K562 (cell line): Measurements from ENCODE around the gene WNT7A. TPM values are rescaled to one million over a fixed set of nuclear protein-coding genes. Genes with fewer than 3 reads are reported as not detected.

Experiments used
- ATAC-seq: fragments of 200-7000 bp; cut with Tn5 transposase; 3 replicates; pipeline ENCODE4 v1.9.1; 2020; ENCODE audit warnings: moderate library complexity
- BruUV-seq: library from RNA; stranded (reverse); fragments of 400-500 nt; replicated peaks from 2 replicates; lab custom pipeline; 2021; lab: Mats Ljungman, UMichigan
- CTCF ChIA-PET: fragments of 300-600 bp; formaldehyde crosslinking; extraction: SDS; loops from one replicate; lab custom pipeline; 2021; ENCODE audit warnings: low intra/inter-chr PET ratio; lab: Yijun Ruan, JAX
- POLR2A ChIA-PET: fragments of 300-600, 350-650 bp; sonication (Branson Sonifier 250); formaldehyde crosslinking; extraction: SDS; loops from one replicate; lab custom pipeline; 2021; ENCODE audit warnings: antibody characterized with exemption, inconsistent platforms; lab: Yijun Ruan, JAX
- DNase-seq, 4 experiments: peaks; one replicate each; pipeline versions ENCODE4 v3.0.0 to v3.0.0-alpha.2; 2011 to 2018; ENCODE audit warnings: low spot score in 3 of 4, mixed read lengths in 3 of 4; ENCODE audit errors: extremely low read depth in 1 of 4
- FAIRE-seq: peaks from 2 replicates; lab custom pipeline; 2011; peaks lifted over from hg19 to GRCh38; lab: Jason Lieb, UNC
- H2AFZ ChIP-seq: 2 replicates; pipeline ENCODE4 v1.6.0; 2011; ENCODE audit warnings: low read depth, low read length, control low read depth, inconsistent platforms
- H3K27ac ChIP-seq: fragments of 200-600 bp; 3 replicates; pipeline ENCODE4 v1.8.0; 2011; ENCODE audit warnings: low read depth, mild to moderate bottlenecking, control low read depth, inconsistent platforms, low read length, moderate library complexity, mixed read lengths; ENCODE audit errors: extremely low read depth
- H3K27me3 ChIP-seq, 2 experiments: fragments of 300-600 bp in 1 of 2; 2 replicates in 1 of 2; 3 replicates in 1 of 2; pipeline versions ENCODE4 v1.6.0 to v1.8.0; 2011; ENCODE audit warnings: inconsistent platforms in 2 of 2, low read length in 2 of 2, mild to moderate bottlenecking in 1 of 2, mixed read lengths in 1 of 2, moderate library complexity in 1 of 2; ENCODE audit not compliant: control insufficient read depth in 2 of 2, insufficient read depth in 2 of 2
- H3K36me3 ChIP-seq: fragments of 300-600 bp; 3 replicates; pipeline ENCODE4 v1.8.0; 2011; ENCODE audit warnings: mild to moderate bottlenecking, low read length, inconsistent platforms; ENCODE audit not compliant: control insufficient read depth, insufficient read depth
- H3K4me1 ChIP-seq, 2 experiments: fragments of 200-600 bp in 1 of 2; replicated peaks in 1 of 2; 2 replicates in 1 of 2; 3 replicates in 1 of 2; pipeline versions ENCODE4 v1.5.1 to v1.8.0; 2011; ENCODE audit warnings: inconsistent platforms in 2 of 2, low read length in 2 of 2, mild to moderate bottlenecking in 1 of 2, mixed read lengths in 1 of 2, moderate library complexity in 1 of 2; ENCODE audit not compliant: control insufficient read depth in 2 of 2, insufficient read depth in 2 of 2
- H3K4me2 ChIP-seq: 2 replicates; pipeline ENCODE4 v1.6.1; 2011; ENCODE audit warnings: low read length, control low read depth, inconsistent platforms, mixed read lengths; ENCODE audit not compliant: insufficient read depth
- H3K4me3 ChIP-seq: fragments of 200-600 bp; sonication (generic), shearing (Covaris generic); 2 replicates; pipeline ENCODE4 v1.5.1; 2016; ENCODE audit warnings: control low read depth, inconsistent platforms
- H3K79me2 ChIP-seq: fragments of 200-600 bp; 3 replicates; pipeline ENCODE4 v1.8.0; 2011; ENCODE audit warnings: low read length, inconsistent platforms; ENCODE audit not compliant: control insufficient read depth, insufficient read depth
- H3K9ac ChIP-seq, 2 experiments: 2 replicates each; pipeline versions ENCODE4 v1.6.0 to v1.6.1; 2011; ENCODE audit warnings: low read depth in 2 of 2, low read length in 2 of 2, control low read depth in 1 of 2, inconsistent platforms in 1 of 2, mild to moderate bottlenecking in 1 of 2, mixed read lengths in 1 of 2; ENCODE audit not compliant: insufficient read depth in 1 of 2
- H3K9me1 ChIP-seq: one replicate; pipeline ENCODE4 v1.6.0; 2011; ENCODE audit warnings: inconsistent platforms, mild to moderate bottlenecking, low read length, moderate library complexity; ENCODE audit not compliant: control insufficient read depth, insufficient read depth
- H3K9me3 ChIP-seq: replicated peaks from 2 replicates; pipeline ENCODE4 v1.5.1; 2011; ENCODE audit warnings: low read depth, low read length, inconsistent platforms; ENCODE audit not compliant: control insufficient read depth, insufficient read depth
- H4K20me1 ChIP-seq: replicated peaks from 2 replicates; pipeline ENCODE4 v1.6.1; 2011; ENCODE audit warnings: low read length, inconsistent platforms, mixed read lengths; ENCODE audit not compliant: control insufficient read depth, insufficient read depth
- CREM ChIP-seq: IDR thresholded peaks from 2 replicates; pipeline ENCODE4 v1.6.1; 2014; ENCODE audit warnings: antibody characterized with exemption, low read depth
- FOXJ2 ChIP-seq: fragments of 200-800 bp; sonication (Bioruptor generic); IDR thresholded peaks from 2 replicates; pipeline ENCODE4 v1.6.1; 2016; ENCODE audit warnings: missing genetic modification characterization, missing compliant biosample characterization
- GATAD2A ChIP-seq: fragments of 450-650 bp; IDR thresholded peaks from 2 replicates; pipeline ENCODE4 v1.6.1; 2017
- LCOR ChIP-seq: sonication (generic); formaldehyde crosslinking; IDR thresholded peaks from 2 replicates; pipeline ENCODE4 v1.8.0; 2022; ENCODE audit warnings: mild to moderate bottlenecking, missing genetic modification reagents
- NFE2 ChIP-seq: IDR thresholded peaks from 2 replicates; pipeline ENCODE4 v1.6.1; 2014; ENCODE audit warnings: antibody characterized with exemption, low read depth
- RBM34 ChIP-seq: fragments of 200-400 bp; formaldehyde crosslinking; IDR thresholded peaks from 2 replicates; pipeline ENCODE4 v1.6.1; 2018; ENCODE audit warnings: low read length, borderline replicate concordance; ENCODE audit not compliant: insufficient read depth
- ZNF124 ChIP-seq: sonication (generic); formaldehyde crosslinking; IDR thresholded peaks from 2 replicates; pipeline ENCODE4 v1.8.1; 2022; ENCODE audit warnings: missing genetic modification reagents
- ZNF174 ChIP-seq: fragments of 250-450 bp; sonication (Bioruptor Pico); IDR thresholded peaks from 2 replicates; pipeline ENCODE4 v1.4.0; 2020; ENCODE audit warnings: mild to moderate bottlenecking
- ZNF347 ChIP-seq: fragments of 450-650 bp; formaldehyde crosslinking; IDR thresholded peaks from 2 replicates; pipeline ENCODE4 v1.4.0; 2020; ENCODE audit warnings: low read depth, mild to moderate bottlenecking, moderate library complexity
- ZSCAN32 ChIP-seq: fragments of 450-650 bp; formaldehyde crosslinking; IDR thresholded peaks from 2 replicates; pipeline ENCODE4 v1.4.0; 2020; ENCODE audit warnings: mild to moderate bottlenecking, moderate library complexity
- whole genome bisulfite sequencing: fragments of 100-300 bp; shearing (Covaris generic); methylation state at CpG from one replicate; pipeline ENCODE4 v1.1.6; 2016; ENCODE audit warnings: low coverage, mixed read lengths; ENCODE audit not compliant: insufficient coverage; ENCODE audit errors: missing lambda C conversion rate; 5-methylcytosine and 5-hydroxymethylcytosine counted together
- in situ Hi-C: fragments of 300-500 bp; cut with MboI; formaldehyde crosslinking; loops from 4 replicates; pipeline ENCODE4 v1.15.0; 2018; ENCODE audit warnings: inconsistent platforms, mixed read lengths
- intact Hi-C: fragments of 100-400 bp; cut with micrococcal nuclease; formaldehyde crosslinking; loops from 2 replicates; pipeline ENCODE4 v1.14.2; 2022
- polyA plus RNA-seq, 8 experiments: library from polyadenylated mRNA; depleted of rRNA in 4 of 8; stranded (reverse) in 5 of 8; unstranded in 3 of 8; fragments of >200 nt; fragmentation: Nextera tagmentation in 2 of 8; fragmentation: Illumina TruSeq in 1 of 8; extraction: Ambion mirVana in 2 of 8; extraction: Trizol in 1 of 8; gene quantifications; 2 replicates each; pipeline versions ENCODE4 v1.2.1 to v1.2.3, GENCODE V29; 2011 to 2014; ENCODE audit warnings: inconsistent platforms in 1 of 8, missing spikeins in 1 of 8
- total RNA-seq, 7 experiments: library from RNA; depleted of rRNA in 6 of 7; stranded (reverse); fragments of >200 nt in 6 of 7; fragmentation: Illumina TruSeq in 2 of 7; extraction: Trizol in 2 of 7; gene quantifications; 2 replicates each; pipeline versions ENCODE4 v1.2.1 to v1.2.3, GENCODE V29; 2011 to 2021; ENCODE audit warnings: low replicate concordance in 1 of 7
- TF ChIP-seq, protein P1 (sequence below), 2 experiments: IDR thresholded peaks in 1 of 2; conservative IDR thresholded peaks in 1 of 2; 2 replicates each; pipeline ENCODE4 v1.6.1; 2016; ENCODE audit warnings: low read depth in 2 of 2, mild to moderate bottlenecking in 1 of 2, missing compliant biosample characterization in 1 of 2, missing genetic modification characterization in 1 of 2, moderate library complexity in 1 of 2
- TF ChIP-seq, protein P2 (sequence below): fragments of 450-650 bp; IDR thresholded peaks from 2 replicates; pipeline ENCODE4 v1.7.1; 2018; ENCODE audit warnings: mild to moderate bottlenecking, low read depth; ENCODE audit not compliant: partially characterized antibody
- TF ChIP-seq, protein P3 (sequence below): fragments of 450-650 bp; formaldehyde crosslinking; IDR thresholded peaks from 2 replicates; pipeline ENCODE4 v1.4.0; 2022; ENCODE audit warnings: missing genetic modification characterization

Gene WNT7A
- total and polyA plus RNA-seq, 9 of the 15 experiments (the other 6 are each of a cell fraction or from before 2014, with no cell fraction given), result 0.03 TPM; not detected in 8

DNA sequence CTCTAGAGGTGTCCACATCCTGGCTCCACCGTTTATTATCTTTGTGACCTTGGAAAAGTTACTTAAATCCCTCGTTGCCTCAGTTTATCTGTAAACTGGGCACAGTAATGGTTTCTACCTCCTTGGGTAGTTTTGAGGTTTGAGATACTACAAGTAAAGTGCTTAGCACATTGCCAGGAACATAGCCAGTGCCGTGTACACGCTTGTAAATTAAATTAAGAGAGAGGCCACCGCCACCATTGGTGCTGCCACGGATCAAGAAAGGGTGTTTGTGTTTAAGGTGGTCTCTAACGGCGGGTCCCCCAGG lies 5.8 kb upstream of the WNT7A start:
- H3K9me3 ChIP-seq, result no peaks in the 10 kb centered on the region
- peaks cover 8% of the 10 kb centered on the region in 2 experiments for H3K4me1 ChIP-seq
- intact Hi-C loops, result loop anchor here (1.0 kb wide), 1 partner anchor 228 kb away; no protein-coding TSS in a partner anchor
- H3K4me2 ChIP-seq, result no peak overlapping the region
- H3K27ac ChIP-seq, result no peak overlapping the region
- no peak overlapping the region for H3K4me3 ChIP-seq
- CTCF ChIA-PET, result interaction anchor here (1.5 to 1.6 kb wide), 2 partner anchors 228 to 230 kb away, joined by 13 to 14 read pairs; no protein-coding TSS in a partner anchor
- POLR2A ChIA-PET, result no interaction called here
- no peak for ATAC-seq
- BruUV-seq, result no TSS peak
- peaks cover 6% of the 10 kb centered on the region; the same call in 1 of the 2 replicates for H4K20me1 ChIP-seq
- H3K36me3 ChIP-seq, result no peaks in the 10 kb centered on the region
- peaks cover 6 to 27% of the 10 kb centered on the region in 2 experiments; a peak in 4 of 5 replicates for H3K27me3 ChIP-seq
- no peak overlapping the region; the same call in 1 of the 2 replicates for H2AFZ ChIP-seq
- no peak overlapping the region for H3K9ac ChIP-seq
- TF ChIP-seq LCOR (CRISPR knock-in tag) (no peak), FOXJ2 (no peak), ZNF124 (CRISPR knock-in tag) (no peak), GATAD2A (no peak), RBM34 (no peak), CREM (no peak), ZNF347 (no peak), ZSCAN32 (CRISPR knock-in tag) (no peak), ZNF174 (CRISPR knock-in tag) (no peak), NFE2 (no peak)
- TF ChIP-seq, protein P1, sequence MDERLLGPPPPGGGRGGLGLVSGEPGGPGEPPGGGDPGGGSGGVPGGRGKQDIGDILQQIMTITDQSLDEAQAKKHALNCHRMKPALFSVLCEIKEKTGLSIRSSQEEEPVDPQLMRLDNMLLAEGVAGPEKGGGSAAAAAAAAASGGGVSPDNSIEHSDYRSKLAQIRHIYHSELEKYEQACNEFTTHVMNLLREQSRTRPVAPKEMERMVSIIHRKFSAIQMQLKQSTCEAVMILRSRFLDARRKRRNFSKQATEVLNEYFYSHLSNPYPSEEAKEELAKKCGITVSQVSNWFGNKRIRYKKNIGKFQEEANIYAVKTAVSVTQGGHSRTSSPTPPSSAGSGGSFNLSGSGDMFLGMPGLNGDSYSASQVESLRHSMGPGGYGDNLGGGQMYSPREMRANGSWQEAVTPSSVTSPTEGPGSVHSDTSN (CRISPR knock-in tag; IDR thresholded peaks at IDR 0.05; ENCODE audit: low read depth), result no peak
- TF ChIP-seq, protein P1 (tag; conservative IDR thresholded peaks at IDR 0.05; ENCODE audit: low read depth), result no peak
- TF ChIP-seq, protein P2, sequence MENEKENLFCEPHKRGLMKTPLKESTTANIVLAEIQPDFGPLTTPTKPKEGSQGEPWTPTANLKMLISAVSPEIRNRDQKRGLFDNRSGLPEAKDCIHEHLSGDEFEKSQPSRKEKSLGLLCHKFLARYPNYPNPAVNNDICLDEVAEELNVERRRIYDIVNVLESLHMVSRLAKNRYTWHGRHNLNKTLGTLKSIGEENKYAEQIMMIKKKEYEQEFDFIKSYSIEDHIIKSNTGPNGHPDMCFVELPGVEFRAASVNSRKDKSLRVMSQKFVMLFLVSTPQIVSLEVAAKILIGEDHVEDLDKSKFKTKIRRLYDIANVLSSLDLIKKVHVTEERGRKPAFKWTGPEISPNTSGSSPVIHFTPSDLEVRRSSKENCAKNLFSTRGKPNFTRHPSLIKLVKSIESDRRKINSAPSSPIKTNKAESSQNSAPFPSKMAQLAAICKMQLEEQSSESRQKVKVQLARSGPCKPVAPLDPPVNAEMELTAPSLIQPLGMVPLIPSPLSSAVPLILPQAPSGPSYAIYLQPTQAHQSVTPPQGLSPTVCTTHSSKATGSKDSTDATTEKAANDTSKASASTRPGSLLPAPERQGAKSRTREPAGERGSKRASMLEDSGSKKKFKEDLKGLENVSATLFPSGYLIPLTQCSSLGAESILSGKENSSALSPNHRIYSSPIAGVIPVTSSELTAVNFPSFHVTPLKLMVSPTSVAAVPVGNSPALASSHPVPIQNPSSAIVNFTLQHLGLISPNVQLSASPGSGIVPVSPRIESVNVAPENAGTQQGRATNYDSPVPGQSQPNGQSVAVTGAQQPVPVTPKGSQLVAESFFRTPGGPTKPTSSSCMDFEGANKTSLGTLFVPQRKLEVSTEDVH, result no peak
- TF ChIP-seq, protein P3, sequence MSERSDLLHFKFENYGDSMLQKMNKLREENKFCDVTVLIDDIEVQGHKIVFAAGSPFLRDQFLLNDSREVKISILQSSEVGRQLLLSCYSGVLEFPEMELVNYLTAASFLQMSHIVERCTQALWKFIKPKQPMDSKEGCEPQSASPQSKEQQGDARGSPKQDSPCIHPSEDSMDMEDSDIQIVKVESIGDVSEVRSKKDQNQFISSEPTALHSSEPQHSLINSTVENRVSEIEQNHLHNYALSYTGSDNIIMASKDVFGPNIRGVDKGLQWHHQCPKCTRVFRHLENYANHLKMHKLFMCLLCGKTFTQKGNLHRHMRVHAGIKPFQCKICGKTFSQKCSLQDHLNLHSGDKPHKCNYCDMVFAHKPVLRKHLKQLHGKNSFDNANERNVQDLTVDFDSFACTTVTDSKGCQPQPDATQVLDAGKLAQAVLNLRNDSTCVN, result no peak
- TF ChIP-seq, all 486 proteins: peak for 0
- FAIRE-seq, result no peak
- in situ Hi-C loops, result loop anchor here (5.0 to 10.0 kb wide), 2 partner anchors 233 to 391 kb away; no protein-coding TSS in a partner anchor
- no peaks in the 10 kb centered on the region for H3K9me1 ChIP-seq
- WGBS, result 4% methylated on average over 8 of the region's 8 CpGs
- DNase-seq, result no peak
- H3K79me2 ChIP-seq, result no peaks in the 10 kb centered on the region
